GM12878 (cell line): ENCODE results near the gene IL19. TPM values are rescaled to one million over a fixed set of nuclear protein-coding genes. Genes with fewer than 3 reads are reported as not detected.

Experiments
- GABPA ChIP-seq: IDR thresholded peaks from 2 replicates; pipeline ENCODE4 v1.6.1; 2014; ENCODE audit warnings: antibody characterized with exemption, low read depth, mild to moderate bottlenecking, inconsistent platforms
- HSF1 ChIP-seq: fragments of 150-350 bp; IDR thresholded peaks from 2 replicates; pipeline ENCODE4 v1.6.1; 2014; ENCODE audit warnings: mild to moderate bottlenecking, low read depth, low read length
- LARP7 ChIP-seq: fragments of 450-650 bp; IDR thresholded peaks from 2 replicates; pipeline ENCODE4 v1.6.1; 2017; ENCODE audit warnings: mild to moderate bottlenecking
- MYB ChIP-seq: fragments of 150-350 bp; IDR thresholded peaks from 2 replicates; pipeline ENCODE4 v1.6.1; 2014; ENCODE audit warnings: mild to moderate bottlenecking, low read depth, low read length, borderline replicate concordance
- NRF1 ChIP-seq: conservative IDR thresholded peaks from 2 replicates; pipeline ENCODE4 v1.6.1; 2011; ENCODE audit warnings: mild to moderate bottlenecking, low read depth, low read length, improper control_type of control experiment
- ZBTB33 ChIP-seq: fragments of 450-650 bp; IDR thresholded peaks from 2 replicates; pipeline ENCODE4 v1.6.1; 2017; ENCODE audit warnings: mild to moderate bottlenecking
- polyA plus RNA-seq, 11 experiments: library from polyadenylated mRNA; depleted of rRNA in 4 of 11; unstranded in 6 of 11; stranded (reverse) in 5 of 11; fragments of >200 nt; fragmentation: Nextera tagmentation in 4 of 11; fragmentation: Illumina TruSeq in 1 of 11; extraction: Ambion mirVana in 4 of 11; extraction: Trizol in 1 of 11; gene quantifications; 1 replicate in 1 of 11; 2 replicates in 10 of 11; pipeline versions ENCODE4 v1.2.1 to v1.2.3, GENCODE V29; 2011 to 2016; ENCODE audit warnings: inconsistent platforms in 2 of 11, missing spikeins in 2 of 11, low read depth in 1 of 11
- total RNA-seq, 4 experiments: library from RNA; depleted of rRNA in 3 of 4; stranded (reverse); fragments of >200 nt in 3 of 4; fragmentation: Illumina TruSeq in 1 of 4; extraction: Trizol in 1 of 4; gene quantifications; 2 replicates each; pipeline versions ENCODE4 v1.2.1 to v1.2.3, GENCODE V29; 2013 to 2021
- TF ChIP-seq, protein P1 (sequence below): IDR thresholded peaks from 2 replicates; pipeline ENCODE4 v1.6.1; 2011; ENCODE audit warnings: mild to moderate bottlenecking, low read depth, low read length, moderate library complexity; ENCODE audit not compliant: insufficient replicate concordance

IL19 gene
- total and polyA plus RNA-seq, 10 of the 15 experiments (the other 5 are each of a cell fraction or from before 2014, with no cell fraction given) = 0.10 to 0.73 (median 0.28) TPM; not detected in 6

- TF ChIP-seq, protein P1, sequence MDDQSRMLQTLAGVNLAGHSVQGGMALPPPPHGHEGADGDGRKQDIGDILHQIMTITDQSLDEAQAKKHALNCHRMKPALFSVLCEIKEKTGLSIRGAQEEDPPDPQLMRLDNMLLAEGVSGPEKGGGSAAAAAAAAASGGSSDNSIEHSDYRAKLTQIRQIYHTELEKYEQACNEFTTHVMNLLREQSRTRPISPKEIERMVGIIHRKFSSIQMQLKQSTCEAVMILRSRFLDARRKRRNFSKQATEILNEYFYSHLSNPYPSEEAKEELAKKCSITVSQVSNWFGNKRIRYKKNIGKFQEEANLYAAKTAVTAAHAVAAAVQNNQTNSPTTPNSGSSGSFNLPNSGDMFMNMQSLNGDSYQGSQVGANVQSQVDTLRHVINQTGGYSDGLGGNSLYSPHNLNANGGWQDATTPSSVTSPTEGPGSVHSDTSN = no peak
- no peak for TF ChIP-seq LARP7
- TF ChIP-seq NRF1 = no peak
- no peak for TF ChIP-seq ZBTB33
- no peak for TF ChIP-seq GABPA
- TF ChIP-seq MYB = no peak
- TF ChIP-seq HSF1 = no peak
- TF ChIP-seq, all 136 proteins: peak for 0
Measured at GRCh38 chr1:206800891-206801290, 30.3 kb downstream of the IL19 start (continued).
